T-helper 2 cell (primary cell): ENCODE data around the gene C19orf33.
A peak's percentile ranks its signal among the peaks of the same experiment; 100 is the strongest.
"Not testable (repeated sequence)": the region's sequence is repeated elsewhere in the genome, so short reads cannot be mapped to it uniquely, and the experiment has no call there.

ENCODE experiments used
- DNase-seq, 5 experiments: peaks; one replicate each; pipeline versions ENCODE4 v3.0.0 to v3.0.0-alpha.2; 2012 to 2022
- total RNA-seq, 2 donors: gene quantifications; one replicate each; lab custom pipeline; 2026; lab: John Stamatoyannopoulos, UW

C19orf33 gene
- 0 reads per million in 2 donors for total RNA-seq

DNA sequence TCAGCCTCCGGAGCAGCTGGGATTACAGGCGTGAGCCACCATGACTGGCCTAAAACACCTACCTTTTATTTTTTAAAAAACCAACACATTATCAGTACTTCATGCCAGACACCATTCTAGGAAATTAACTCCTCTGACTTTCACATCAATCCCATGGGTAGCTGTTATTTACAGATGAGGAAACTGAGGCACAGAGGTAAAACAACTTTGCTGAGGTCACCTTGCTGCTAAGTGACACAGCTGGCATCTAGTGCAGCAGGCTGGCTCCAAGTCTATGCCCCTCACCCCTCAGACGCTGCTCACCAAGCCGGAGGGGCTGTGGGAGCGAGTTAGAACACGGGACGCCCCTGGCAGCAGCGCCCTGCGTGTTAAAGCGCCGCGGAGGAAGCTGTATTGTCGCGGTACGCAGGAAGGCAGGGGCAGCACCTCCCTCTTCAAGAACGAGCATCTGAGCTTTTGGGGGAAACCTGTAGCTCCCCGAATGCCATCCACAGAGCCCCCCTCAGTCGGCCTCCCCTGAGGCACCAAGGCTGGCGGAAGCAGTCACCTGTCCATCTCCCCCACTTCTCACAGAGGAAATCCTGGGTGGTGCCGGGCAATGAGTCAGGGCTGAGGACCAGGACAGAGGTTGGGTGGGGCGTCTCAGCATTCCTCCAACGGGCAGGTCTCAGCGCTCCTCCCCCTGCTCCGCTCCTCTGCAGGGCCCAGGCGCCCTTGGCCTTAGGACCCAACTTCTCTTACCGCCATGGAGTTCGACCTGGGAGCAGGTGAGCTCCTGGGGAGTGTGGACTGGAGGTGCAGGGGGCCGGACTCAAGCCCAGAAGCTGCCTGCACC, at the start of gene C19orf33:
Gene C19orf33, plus strand, starts transcription at position 735 of the 835 bp plus-strand sequence. Its CDS starts 11 bp downstream, at position 746.
- no peak for DNase-seq

GRCh38 chr19:38255383-38256014, 48.6 kb upstream of the C19orf33 start:
- DNase-seq, result no peak

- DNase-seq, result not testable (repeated sequence)
Observed at GRCh38 chr19:38261942-38262341, 42.1 kb upstream of the C19orf33 start.

DNA sequence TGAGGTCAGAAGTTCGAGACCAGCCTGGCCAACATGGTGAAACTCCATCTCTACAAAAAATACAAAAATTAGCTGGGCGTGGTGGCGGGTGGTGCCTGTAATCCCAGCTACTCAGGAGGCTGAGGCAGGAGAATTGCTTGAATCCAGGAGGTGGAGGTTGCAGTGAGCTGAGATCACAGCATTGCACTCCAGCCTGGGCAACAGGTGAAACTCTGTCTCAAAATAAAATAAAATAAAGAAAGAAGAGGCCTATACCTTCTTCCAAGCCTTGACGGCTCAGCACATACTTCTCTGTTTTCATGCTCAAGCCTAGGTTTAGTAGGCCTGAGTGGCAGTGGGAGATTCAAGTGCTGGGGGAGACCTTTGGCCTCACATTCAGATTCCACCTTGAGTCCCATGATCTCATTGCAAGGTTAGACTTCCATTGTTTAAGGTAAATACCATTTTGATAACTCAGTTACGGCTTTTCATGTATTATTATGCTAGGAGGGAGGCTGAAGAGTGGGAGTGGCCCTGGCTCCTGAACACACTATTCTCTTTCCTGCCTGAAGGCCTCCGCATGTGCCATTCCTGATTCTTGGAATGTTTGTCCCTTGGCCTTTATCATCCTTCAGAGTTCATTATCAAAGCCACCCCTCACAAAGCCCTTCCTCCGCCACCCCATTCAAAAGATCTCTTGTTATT, 41.3 kb upstream of the C19orf33 start:
- DNase-seq, result no peak

DNA sequence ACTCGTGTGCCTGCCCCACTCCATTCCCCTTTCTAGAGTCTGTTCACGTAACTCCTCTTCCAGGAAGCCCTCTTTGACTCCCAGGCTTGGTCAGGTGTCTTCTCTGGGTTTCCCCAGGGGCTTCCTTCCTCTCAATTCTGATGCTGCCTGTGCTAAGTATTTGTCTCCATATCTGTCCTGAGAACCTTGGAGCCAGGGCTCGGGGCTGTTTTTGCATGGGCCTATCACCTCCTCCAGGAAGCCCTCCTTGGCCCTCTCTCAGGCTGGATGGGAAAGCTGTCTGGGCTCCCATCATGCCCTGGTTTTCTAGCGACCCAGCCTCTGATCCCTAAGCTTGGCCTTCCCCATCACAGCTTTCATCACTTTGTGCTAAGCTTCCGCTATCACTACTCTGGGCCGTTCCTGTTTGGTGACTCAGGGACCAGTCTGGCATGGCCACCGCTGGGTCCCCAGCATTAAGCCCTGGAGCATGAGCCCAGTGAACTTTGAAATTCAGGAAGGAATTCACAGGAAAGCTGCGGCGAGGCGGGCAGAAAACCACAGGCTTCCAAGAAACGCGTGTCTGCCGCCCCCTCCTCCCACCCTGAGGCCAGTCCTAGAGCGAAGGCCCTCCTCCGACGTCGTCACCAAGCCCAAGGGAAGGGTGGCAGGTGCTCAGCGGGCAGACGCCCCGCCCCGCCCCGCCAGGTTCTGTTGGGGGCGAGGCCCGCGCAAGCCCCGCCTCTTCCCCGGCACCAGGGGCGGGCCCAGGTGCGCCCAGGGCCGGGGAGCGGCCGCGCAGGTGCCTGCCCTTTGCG, 40.2 kb upstream of the C19orf33 start:
- peak; percentile 47 to 88 (median 71) for DNase-seq

DNA sequence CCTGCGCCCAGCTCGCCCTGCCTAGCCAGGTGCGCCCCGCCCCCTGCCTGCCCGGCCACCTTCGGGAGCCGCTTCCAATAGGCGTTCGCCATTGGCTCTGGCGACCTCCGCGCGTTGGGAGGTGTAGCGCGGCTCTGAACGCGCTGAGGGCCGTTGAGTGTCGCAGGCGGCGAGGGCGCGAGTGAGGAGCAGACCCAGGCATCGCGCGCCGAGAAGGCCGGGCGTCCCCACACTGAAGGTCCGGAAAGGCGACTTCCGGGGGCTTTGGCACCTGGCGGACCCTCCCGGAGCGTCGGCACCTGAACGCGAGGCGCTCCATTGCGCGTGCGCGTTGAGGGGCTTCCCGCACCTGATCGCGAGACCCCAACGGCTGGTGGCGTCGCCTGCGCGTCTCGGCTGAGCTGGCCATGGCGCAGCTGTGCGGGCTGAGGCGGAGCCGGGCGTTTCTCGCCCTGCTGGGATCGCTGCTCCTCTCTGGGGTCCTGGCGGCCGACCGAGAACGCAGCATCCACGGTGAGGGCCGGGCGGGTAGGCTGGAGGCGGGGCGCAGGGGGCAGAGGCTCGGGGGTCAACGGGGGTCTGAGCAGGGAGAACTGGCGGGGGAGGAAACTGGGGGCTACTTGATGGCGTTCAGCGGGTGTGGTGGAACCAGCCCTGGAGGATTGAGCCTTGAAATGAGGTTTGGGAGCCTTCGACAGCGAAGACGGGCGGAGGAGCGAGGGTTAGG, 39.4 kb upstream of the C19orf33 start, which contains the start of gene SPINT2:
Gene SPINT2, plus strand, starts transcription at position 88 of the 727 bp plus-strand sequence. Its CDS starts 320 bp downstream, at position 408.
- DNase-seq, result peak in 3 of 5 experiments; percentile 10 to 55 (median 38)

DNA sequence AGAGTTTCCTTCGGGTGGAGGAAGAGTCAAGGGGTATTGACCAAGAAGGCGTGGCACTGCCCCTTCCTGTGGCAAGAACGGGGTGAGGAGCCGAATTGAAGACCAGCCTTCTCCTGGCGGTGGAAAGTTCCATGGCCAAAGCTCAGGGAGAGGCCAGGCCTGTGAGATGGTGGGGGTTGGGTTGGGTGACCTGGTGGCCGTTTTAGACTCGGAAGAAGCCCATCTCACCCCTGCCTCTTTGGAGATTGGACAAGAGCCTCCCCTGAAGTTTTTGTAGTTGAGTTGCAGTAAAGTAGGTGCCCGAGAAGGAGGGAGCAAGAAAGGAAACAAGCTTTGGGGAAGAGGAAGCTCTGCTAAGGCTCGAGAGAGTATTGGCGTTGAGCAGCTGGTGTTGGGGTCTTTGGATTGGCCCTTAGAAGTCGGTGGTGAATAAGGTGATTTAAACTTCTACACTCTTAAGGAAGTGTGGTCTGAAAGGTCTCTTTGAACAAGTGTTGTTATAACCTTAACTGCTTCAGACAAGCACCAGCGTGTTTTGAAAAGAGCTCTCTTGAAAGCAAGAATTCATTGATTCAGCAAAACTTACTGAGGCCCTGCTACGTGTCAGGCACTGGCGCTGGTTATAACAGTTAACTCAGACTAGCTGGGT, 38.7 kb upstream of the C19orf33 start:
- DNase-seq, result peak in 1 of 5 experiments; percentile 72

GRCh38 chr19:38265921-38266429, 38.1 kb upstream of the C19orf33 start:
- no peak for DNase-seq

GRCh38 chr19:38266981-38267597, 37.0 kb upstream of the C19orf33 start:
- no peak for DNase-seq

- DNase-seq, result no peak
Observed at GRCh38 chr19:38267761-38268483, 36.1 kb upstream of the C19orf33 start.

DNA sequence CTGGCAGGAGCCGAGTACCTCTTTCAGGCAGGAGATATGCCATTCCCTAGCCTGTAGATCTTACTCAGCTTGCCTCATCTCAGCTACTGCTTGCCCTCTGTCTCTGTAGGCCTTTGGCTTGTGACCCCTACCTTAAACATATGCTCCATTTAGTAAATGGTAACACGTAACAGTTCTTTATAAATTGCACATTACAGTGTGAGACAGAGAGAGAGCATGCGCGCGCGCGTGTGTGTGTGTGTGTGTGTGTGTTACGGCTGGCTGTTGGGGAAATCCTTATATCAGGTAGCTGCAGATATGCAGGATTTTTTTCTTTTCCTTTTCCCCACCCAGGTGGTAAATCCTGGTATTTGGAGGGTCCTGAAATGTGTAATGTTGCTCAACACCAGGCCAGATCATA, 35.5 kb upstream of the C19orf33 start:
- DNase-seq, result peak in 1 of 5 experiments; percentile 43

DNA sequence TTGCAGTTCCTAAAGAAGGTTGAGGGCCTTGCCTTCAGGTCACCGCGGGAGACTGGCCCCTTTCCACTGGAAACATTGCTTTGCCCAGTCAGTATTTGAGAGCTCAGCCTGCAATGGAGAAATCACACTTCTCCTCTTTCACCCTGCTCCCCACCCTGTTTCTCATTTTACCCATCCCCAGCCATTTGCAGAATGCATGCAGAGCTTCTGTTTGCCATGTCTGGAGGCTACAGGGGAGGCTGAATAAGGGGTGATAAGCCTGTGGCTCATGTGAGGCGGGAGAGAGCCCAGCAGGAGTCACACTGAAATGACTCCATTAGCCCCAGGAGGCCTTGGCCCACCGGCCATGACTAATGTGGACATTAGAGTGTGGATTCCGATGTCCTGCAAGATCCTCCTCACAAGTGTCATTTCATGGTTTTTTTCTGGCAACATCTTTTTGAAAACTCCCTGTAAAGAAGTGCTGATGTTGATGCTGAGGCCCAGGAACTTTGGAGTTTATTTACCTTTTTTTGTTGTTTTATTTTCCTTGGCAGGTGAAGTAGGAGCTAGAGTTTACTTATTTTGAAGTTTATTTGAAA, 33.4 kb upstream of the C19orf33 start:
- no peak for DNase-seq

- DNase-seq, result no peak
Observed at GRCh38 chr19:38273499-38273898, 30.6 kb upstream of the C19orf33 start.

DNA sequence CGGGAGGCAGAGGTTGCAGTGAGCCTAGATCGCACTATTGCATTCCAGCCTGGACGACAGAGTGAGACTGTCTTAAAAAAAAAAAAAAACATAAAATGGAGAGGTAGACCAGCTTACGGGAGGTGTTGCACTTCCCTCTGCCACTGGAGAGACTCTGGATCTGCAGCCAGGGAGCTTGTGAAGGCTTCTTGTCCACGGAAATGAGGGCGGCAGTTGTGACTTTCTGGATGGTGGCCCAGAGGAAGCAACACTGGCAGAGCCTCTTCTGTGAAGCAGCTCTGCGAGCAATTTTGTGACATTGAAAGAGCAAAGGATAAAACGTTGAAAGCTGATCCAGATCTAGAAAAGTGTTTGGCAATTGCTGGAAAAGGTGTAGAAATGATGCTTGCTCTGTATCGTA, 29.3 kb upstream of the C19orf33 start:
- no peak for DNase-seq

- no peak for DNase-seq
Observed at GRCh38 chr19:38276942-38277517, 27.0 kb upstream of the C19orf33 start.

DNA sequence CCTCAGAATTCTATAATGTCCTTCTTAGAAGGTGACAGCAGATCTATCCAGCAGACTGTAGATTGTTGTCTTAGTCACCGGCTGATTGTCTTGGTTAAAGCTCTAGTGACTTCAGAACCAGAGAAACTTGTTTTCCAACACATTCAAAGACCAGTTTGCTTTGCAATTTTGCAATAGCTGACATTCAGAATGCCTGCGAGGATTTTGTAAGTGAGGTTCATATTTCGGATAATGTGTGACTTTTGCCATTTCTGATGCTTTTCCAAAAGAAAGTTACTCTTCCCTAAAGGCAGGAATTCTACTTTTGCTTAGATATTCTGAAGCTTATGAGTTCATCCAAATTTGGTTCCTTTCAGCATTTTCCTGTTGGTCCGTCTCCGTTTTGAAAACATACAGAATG, 26.5 kb upstream of the C19orf33 start:
- DNase-seq, result no peak

- no peak for DNase-seq
Observed at GRCh38 chr19:38277969-38278680, 25.9 kb upstream of the C19orf33 start.

DNA sequence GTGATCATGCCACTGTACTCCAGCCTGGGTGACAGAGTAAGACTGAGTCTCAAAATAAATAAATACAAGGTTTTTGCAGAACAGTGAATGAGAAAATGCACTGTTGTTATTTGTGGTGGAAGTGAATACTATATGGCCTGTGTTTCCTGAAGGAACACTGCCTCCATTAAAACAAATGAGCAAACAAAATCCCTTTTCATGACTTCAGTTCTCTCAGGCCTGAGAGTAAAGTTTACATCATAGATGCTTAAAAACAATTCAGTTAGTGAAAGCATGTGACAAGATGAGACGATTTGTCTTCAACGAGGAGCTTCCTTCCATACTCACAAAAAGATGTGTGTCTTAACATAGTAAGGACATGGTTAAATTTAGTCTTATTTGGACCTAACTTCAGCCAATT, 25.3 kb upstream of the C19orf33 start:
- no peak for DNase-seq
